Tibial nerve (tissue), 3 donors: ENCODE data around the gene CCDC175.

Source experiments
- POLR2A ChIP-seq, 2 donors: fragments of 450-650 bp; IDR thresholded peaks; one replicate each; pipeline ENCODE4 v1.6.1; 2017; ENCODE audit warnings: antibody characterized with exemption in 2 of 2, mild to moderate bottlenecking in 2 of 2, moderate library complexity in 2 of 2
- TF ChIP-seq, protein P1 (sequence below), 5 experiments: fragments of 200-600 bp in 3 of 5; fragments of 450-650 bp in 2 of 5; sonication (generic) in 3 of 5; IDR thresholded peaks; one replicate each; pipeline ENCODE4 v1.5.1; 2016 to 2019; ENCODE audit warnings: antibody characterized with exemption in 5 of 5, mild to moderate bottlenecking in 3 of 5, moderate library complexity in 2 of 5

DNA sequence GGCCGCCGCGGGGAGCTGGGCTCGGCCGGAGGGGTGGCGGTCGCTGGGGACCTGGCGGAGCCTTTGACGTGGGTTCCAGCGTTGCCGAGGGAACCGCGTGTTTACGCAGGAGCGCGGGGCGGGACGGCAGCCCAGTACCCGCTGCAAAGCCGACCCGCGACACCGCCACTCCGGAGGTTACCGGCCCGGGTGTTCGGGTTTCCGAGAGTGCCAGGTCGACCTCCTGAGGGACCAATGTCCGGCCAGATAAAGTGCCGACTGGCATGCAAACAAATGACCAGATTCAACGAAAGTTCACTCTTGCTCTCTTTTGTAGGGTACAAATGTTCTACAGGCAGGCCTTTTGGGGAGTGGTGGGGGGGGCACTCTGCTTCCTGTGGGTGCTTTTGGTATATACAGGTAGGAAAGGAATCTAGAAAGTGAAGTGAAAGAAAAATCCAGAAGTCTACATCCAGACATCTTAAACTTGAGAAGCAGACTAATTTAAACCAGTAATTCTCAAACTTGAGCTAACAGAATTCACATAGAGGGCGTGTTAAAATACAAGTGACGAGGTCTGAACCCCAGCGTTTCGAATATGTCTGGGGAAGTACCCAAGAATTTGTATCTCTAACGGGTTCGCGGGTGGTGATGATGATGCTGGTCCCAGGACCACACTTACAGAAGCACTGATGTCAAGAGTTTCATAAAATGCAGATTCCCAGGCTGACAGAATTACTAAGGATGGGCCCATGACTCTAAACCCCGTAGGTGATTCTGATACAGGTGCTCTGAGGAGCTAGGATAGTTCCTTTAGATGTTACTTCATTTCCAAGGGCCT, 111.1 kb downstream of the CCDC175 start, which contains the start of gene GPR135:
- TF ChIP-seq, protein P1, sequence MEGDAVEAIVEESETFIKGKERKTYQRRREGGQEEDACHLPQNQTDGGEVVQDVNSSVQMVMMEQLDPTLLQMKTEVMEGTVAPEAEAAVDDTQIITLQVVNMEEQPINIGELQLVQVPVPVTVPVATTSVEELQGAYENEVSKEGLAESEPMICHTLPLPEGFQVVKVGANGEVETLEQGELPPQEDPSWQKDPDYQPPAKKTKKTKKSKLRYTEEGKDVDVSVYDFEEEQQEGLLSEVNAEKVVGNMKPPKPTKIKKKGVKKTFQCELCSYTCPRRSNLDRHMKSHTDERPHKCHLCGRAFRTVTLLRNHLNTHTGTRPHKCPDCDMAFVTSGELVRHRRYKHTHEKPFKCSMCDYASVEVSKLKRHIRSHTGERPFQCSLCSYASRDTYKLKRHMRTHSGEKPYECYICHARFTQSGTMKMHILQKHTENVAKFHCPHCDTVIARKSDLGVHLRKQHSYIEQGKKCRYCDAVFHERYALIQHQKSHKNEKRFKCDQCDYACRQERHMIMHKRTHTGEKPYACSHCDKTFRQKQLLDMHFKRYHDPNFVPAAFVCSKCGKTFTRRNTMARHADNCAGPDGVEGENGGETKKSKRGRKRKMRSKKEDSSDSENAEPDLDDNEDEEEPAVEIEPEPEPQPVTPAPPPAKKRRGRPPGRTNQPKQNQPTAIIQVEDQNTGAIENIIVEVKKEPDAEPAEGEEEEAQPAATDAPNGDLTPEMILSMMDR (IDR thresholded peaks at IDR 0.05) = no peak
- no peak for TF ChIP-seq POLR2A (IDR thresholded peaks at IDR 0.05)
